ENCODE results near the gene SRD5A1. TPM values are rescaled to one million over a fixed set of nuclear protein-coding genes. Genes with fewer than 3 reads are reported as not detected.

SRD5A1 gene
- total RNA-seq, 5 donors from 2014 or later (not counting 1 experiment from before 2014, with no cell fraction given): 2.3 to 13.6 (median 9.6) TPM

GRCh38 chr5:6715758-6716628, 82.8 kb downstream of the SRD5A1 start:
- Histone ChIP-seq H3K4me1 (ENCODE audit: control insufficient read depth in 1 of 2, extremely low read depth in 1 of 2, insufficient read depth in 2 of 2, low read length in 2 of 2) (peaks cover 18 to 62% of the 10 kb centered on the region in 2 experiments), H3K27me3 (replicated peaks in 1 of 2; ENCODE audit: control insufficient read depth in 2 of 2, extremely low read depth in 1 of 2, insufficient read depth in 2 of 2, low read length in 1 of 2) (no peaks in the 10 kb centered on the region), H3K36me3 (ENCODE audit: control insufficient read depth in 2 of 2, extremely low read depth in 1 of 2, insufficient read depth in 1 of 2, low read length in 1 of 2) (no peaks in the 10 kb centered on the region), H3K4me3 (ENCODE audit: control insufficient read depth in 1 of 2, extremely low read depth in 1 of 2, low read length in 1 of 2) (peak overlapping the region; percentile 45 to 75), H3K27ac (ENCODE audit: low read length) (peak overlapping the region; percentile 42), H3K9me3 (no peaks in the 10 kb centered on the region)
- DNase-seq (peak in 23 of 35 experiments; percentile 16 to 61 (median 33)), ATAC-seq (replicated peaks in 1 of 4) (peak in 3 of 4 experiments; percentile 18 to 27 (median 23))
- H3K9me3 Mint-ChIP-seq: no peaks in the 10 kb centered on the region
- CTCF ChIA-PET: no interaction called here
- peak overlapping the region; percentile 78 to 89 (median 88) for H3K4me3 Mint-ChIP-seq
- H3K4me1 Mint-ChIP-seq: peaks cover 58 to 66% (median 61%) of the 10 kb centered on the region in 3 donors
- POLR2A ChIA-PET: no interaction called here
- WGBS (ENCODE audit: insufficient coverage): 48% methylated on average over 9 of the region's 17 CpGs
- peaks cover 7% of the 10 kb centered on the region for H3K36me3 Mint-ChIP-seq
- H3K27me3 Mint-ChIP-seq: no peaks in the 10 kb centered on the region
- peak overlapping the region; percentile 80 to 88 for H3K27ac Mint-ChIP-seq

GRCh38 chr5:6716629-6717149, 83.4 kb downstream of the SRD5A1 start:
- Histone ChIP-seq H3K4me1 (ENCODE audit: control insufficient read depth in 1 of 2, extremely low read depth in 1 of 2, insufficient read depth in 2 of 2, low read length in 2 of 2) (peaks cover 18 to 67% of the 10 kb centered on the region in 2 experiments), H3K36me3 (ENCODE audit: control insufficient read depth in 2 of 2, extremely low read depth in 1 of 2, insufficient read depth in 1 of 2, low read length in 1 of 2) (no peaks in the 10 kb centered on the region), H3K27me3 (replicated peaks in 1 of 2; ENCODE audit: control insufficient read depth in 2 of 2, extremely low read depth in 1 of 2, insufficient read depth in 2 of 2, low read length in 1 of 2) (no peaks in the 10 kb centered on the region), H3K4me3 (ENCODE audit: control insufficient read depth in 1 of 2, extremely low read depth in 1 of 2, low read length in 1 of 2) (peak overlapping the region in 1 of 2 donors; percentile 75), H3K27ac (ENCODE audit: low read length) (peak overlapping the region; percentile 1), H3K9me3 (no peaks in the 10 kb centered on the region)
- Mint-ChIP-seq H3K27me3 (no peaks in the 10 kb centered on the region), H3K36me3 (peaks cover 7% of the 10 kb centered on the region), H3K9me3 (no peaks in the 10 kb centered on the region), H3K4me3 (peak overlapping the region; percentile 78 to 89 (median 88)), H3K27ac (peak overlapping the region; percentile 80 to 88), H3K4me1 (peaks cover 63 to 71% (median 66%) of the 10 kb centered on the region in 3 donors)
- no peak for DNase-seq
- CTCF ChIA-PET: interaction anchor here in 1 of 2 donors (0.7 kb wide), 1 partner anchor 33 kb away, joined by 3 read pairs; no protein-coding TSS in a partner anchor
- 91% methylated on average over 2 of the region's 4 CpGs for WGBS (ENCODE audit: insufficient coverage)
- ATAC-seq (replicated peaks in 1 of 4): no peak
- POLR2A ChIA-PET: no interaction called here

GRCh38 chr5:6717247-6717646, 84.0 kb downstream of the SRD5A1 start:
- no peaks in the 10 kb centered on the region for H3K27me3 ChIP-seq (replicated peaks in 1 of 2; ENCODE audit: control insufficient read depth in 2 of 2, extremely low read depth in 1 of 2, insufficient read depth in 2 of 2, low read length in 1 of 2)
- CTCF ChIA-PET: interaction anchor here in 1 of 2 donors (0.7 kb wide), 1 partner anchor 33 kb away, joined by 3 read pairs; no protein-coding TSS in a partner anchor
- H3K27me3 Mint-ChIP-seq: no peaks in the 10 kb centered on the region
- peaks cover 19 to 66% of the 10 kb centered on the region in 2 experiments for H3K4me1 ChIP-seq (ENCODE audit: control insufficient read depth in 1 of 2, extremely low read depth in 1 of 2, insufficient read depth in 2 of 2, low read length in 2 of 2)
- H3K27ac ChIP-seq (ENCODE audit: low read length): no peak overlapping the region
- ATAC-seq (replicated peaks in 1 of 4) (no peak), DNase-seq (no peak)
- no peaks in the 10 kb centered on the region for H3K9me3 Mint-ChIP-seq
- POLR2A ChIA-PET: no interaction called here
- H3K27ac Mint-ChIP-seq: peak overlapping the region; percentile 46 to 88
- H3K36me3 Mint-ChIP-seq: peaks cover 7% of the 10 kb centered on the region
- H3K4me1 Mint-ChIP-seq: peaks cover 63 to 72% (median 67%) of the 10 kb centered on the region in 3 donors
- H3K4me3 ChIP-seq (ENCODE audit: control insufficient read depth in 1 of 2, extremely low read depth in 1 of 2, low read length in 1 of 2): no peak overlapping the region
- H3K36me3 ChIP-seq (ENCODE audit: control insufficient read depth in 2 of 2, extremely low read depth in 1 of 2, insufficient read depth in 1 of 2, low read length in 1 of 2): no peaks in the 10 kb centered on the region
- no peaks in the 10 kb centered on the region for H3K9me3 ChIP-seq
- peak overlapping the region in 2 of 3 donors; percentile 78 to 89 for H3K4me3 Mint-ChIP-seq

- Histone ChIP-seq H3K36me3 (ENCODE audit: control insufficient read depth in 2 of 2, extremely low read depth in 1 of 2, insufficient read depth in 1 of 2, low read length in 1 of 2) (no peaks in the 10 kb centered on the region), H3K9me3 (no peaks in the 10 kb centered on the region), H3K27me3 (replicated peaks in 1 of 2; ENCODE audit: control insufficient read depth in 2 of 2, extremely low read depth in 1 of 2, insufficient read depth in 2 of 2, low read length in 1 of 2) (no peaks in the 10 kb centered on the region), H3K4me3 (ENCODE audit: control insufficient read depth in 1 of 2, extremely low read depth in 1 of 2, low read length in 1 of 2) (no peak overlapping the region), H3K27ac (ENCODE audit: low read length) (no peak overlapping the region), H3K4me1 (ENCODE audit: control insufficient read depth in 1 of 2, extremely low read depth in 1 of 2, insufficient read depth in 2 of 2, low read length in 2 of 2) (peaks cover 19 to 63% of the 10 kb centered on the region in 2 experiments)
- Mint-ChIP-seq H3K4me1 (peaks cover 68 to 76% (median 71%) of the 10 kb centered on the region in 3 donors), H3K9me3 (no peaks in the 10 kb centered on the region), H3K4me3 (peak overlapping the region in 1 of 3 donors; percentile 78), H3K27ac (peak overlapping the region; percentile 46 to 88), H3K27me3 (no peaks in the 10 kb centered on the region), H3K36me3 (peaks cover 7% of the 10 kb centered on the region)
- ATAC-seq (replicated peaks in 1 of 4) (no peak), DNase-seq (no peak)
- 82% methylated on average over 4 of the region's 4 CpGs for WGBS (ENCODE audit: insufficient coverage)
- ChIA-PET CTCF (no interaction called here), POLR2A (no interaction called here)
Observed at GRCh38 chr5:6717687-6718086, 84.4 kb downstream of the SRD5A1 start.

GRCh38 chr5:6718161-6718681, 85.0 kb downstream of the SRD5A1 start:
- peaks cover 19 to 65% of the 10 kb centered on the region in 2 experiments for H3K4me1 ChIP-seq (ENCODE audit: control insufficient read depth in 1 of 2, extremely low read depth in 1 of 2, insufficient read depth in 2 of 2, low read length in 2 of 2)
- H3K9me3 ChIP-seq: no peaks in the 10 kb centered on the region
- H3K27ac ChIP-seq (ENCODE audit: low read length): no peak overlapping the region
- H3K9me3 Mint-ChIP-seq: no peaks in the 10 kb centered on the region
- H3K4me1 Mint-ChIP-seq: peaks cover 73 to 80% (median 76%) of the 10 kb centered on the region in 3 donors
- H3K27ac Mint-ChIP-seq: peak overlapping the region in 1 of 2 donors; percentile 39
- H3K36me3 ChIP-seq (ENCODE audit: control insufficient read depth in 2 of 2, extremely low read depth in 1 of 2, insufficient read depth in 1 of 2, low read length in 1 of 2): no peaks in the 10 kb centered on the region
- peaks cover 10% of the 10 kb centered on the region for H3K36me3 Mint-ChIP-seq
- peak overlapping the region in 2 of 3 donors; percentile 25 to 78 for H3K4me3 Mint-ChIP-seq
- H3K27me3 ChIP-seq (replicated peaks in 1 of 2; ENCODE audit: control insufficient read depth in 2 of 2, extremely low read depth in 1 of 2, insufficient read depth in 2 of 2, low read length in 1 of 2): no peaks in the 10 kb centered on the region
- WGBS (ENCODE audit: insufficient coverage): 94% methylated on average over 7 of the region's 14 CpGs
- no peak for DNase-seq
- ChIA-PET CTCF (no interaction called here), POLR2A (interaction anchor here in 1 of 2 donors (0.6 kb wide), 1 partner anchor 14 kb away, joined by 8 read pairs; no protein-coding TSS in a partner anchor)
- no peak overlapping the region for H3K4me3 ChIP-seq (ENCODE audit: control insufficient read depth in 1 of 2, extremely low read depth in 1 of 2, low read length in 1 of 2)
- no peak for ATAC-seq (replicated peaks in 1 of 4)
- H3K27me3 Mint-ChIP-seq: no peaks in the 10 kb centered on the region

- WGBS (ENCODE audit: insufficient coverage): 78% methylated on average over 4 of the region's 5 CpGs
- ATAC-seq (replicated peaks in 1 of 4) (no peak), DNase-seq (no peak)
- Mint-ChIP-seq H3K27me3 (no peaks in the 10 kb centered on the region), H3K4me1 (peaks cover 78 to 85% (median 80%) of the 10 kb centered on the region in 3 donors), H3K9me3 (no peaks in the 10 kb centered on the region), H3K4me3 (peak overlapping the region in 1 of 3 donors; percentile 78), H3K36me3 (peaks cover 15% of the 10 kb centered on the region), H3K27ac (peak overlapping the region in 1 of 2 donors; percentile 39)
- CTCF ChIA-PET: no interaction called here
- Histone ChIP-seq H3K4me3 (ENCODE audit: control insufficient read depth in 1 of 2, extremely low read depth in 1 of 2, low read length in 1 of 2) (no peak overlapping the region), H3K27me3 (replicated peaks in 1 of 2; ENCODE audit: control insufficient read depth in 2 of 2, extremely low read depth in 1 of 2, insufficient read depth in 2 of 2, low read length in 1 of 2) (no peaks in the 10 kb centered on the region), H3K4me1 (ENCODE audit: control insufficient read depth in 1 of 2, extremely low read depth in 1 of 2, insufficient read depth in 2 of 2, low read length in 2 of 2) (peaks cover 19 to 68% of the 10 kb centered on the region in 2 experiments), H3K36me3 (ENCODE audit: control insufficient read depth in 2 of 2, extremely low read depth in 1 of 2, insufficient read depth in 1 of 2, low read length in 1 of 2) (peaks cover 0 to under 1% of the 10 kb centered on the region in 2 donors), H3K9me3 (no peaks in the 10 kb centered on the region), H3K27ac (ENCODE audit: low read length) (no peak overlapping the region)
- POLR2A ChIA-PET: interaction anchor here in 1 of 2 donors (0.6 kb wide), 1 partner anchor 13 kb away, joined by 8 read pairs; no protein-coding TSS in a partner anchor
Observed at GRCh38 chr5:6718718-6719117, 85.5 kb downstream of the SRD5A1 start.
